K562 treated with DMSO at 1 percent for 24 hours (cell line): ENCODE results near the gene ZNF385B. TPM values are rescaled to one million over a fixed set of nuclear protein-coding genes. Genes with fewer than 3 reads are reported as not detected.

ENCODE experiments used
- total RNA-seq: library from RNA; unstranded; fragments of 300-600 nt; gene quantifications from 2 replicates; pipeline ENCODE4 v1.2.3, GENCODE V29; 2022; ENCODE audit warnings: low read depth; ENCODE audit not compliant: insufficient read depth

The ZNF385B gene
- total RNA-seq = not detected in 2 replicates

GRCh38 chr2:179861416-179862067 lies at the start of gene ZNF385B:
Gene ZNF385B, minus strand, starts transcription at chr2:179861612.

Other genes starting within 250 kb of the ZNF385B start
- 13.3 and 17.0 TPM in 2 replicates for gene CWC22, start 145.7 kb upstream of the ZNF385B start, total RNA-seq